HG03139 (cell line): ENCODE measurements around the gene COG3.

ENCODE experiments used
- ATAC-seq: cut with Tn5 transposase; IDR thresholded peaks from one replicate; pipeline ENCODE4 v1.9.1; 2021; ENCODE audit not compliant: unreplicated experiment

The COG3 gene

GRCh38 chr13:45500492-45501174, 35.9 kb downstream of the COG3 start:
- no peak for ATAC-seq

- no peak for ATAC-seq
These were observed 36.4 kb downstream of the COG3 start for GRCh38 chr13:45501175-45501526.

DNA sequence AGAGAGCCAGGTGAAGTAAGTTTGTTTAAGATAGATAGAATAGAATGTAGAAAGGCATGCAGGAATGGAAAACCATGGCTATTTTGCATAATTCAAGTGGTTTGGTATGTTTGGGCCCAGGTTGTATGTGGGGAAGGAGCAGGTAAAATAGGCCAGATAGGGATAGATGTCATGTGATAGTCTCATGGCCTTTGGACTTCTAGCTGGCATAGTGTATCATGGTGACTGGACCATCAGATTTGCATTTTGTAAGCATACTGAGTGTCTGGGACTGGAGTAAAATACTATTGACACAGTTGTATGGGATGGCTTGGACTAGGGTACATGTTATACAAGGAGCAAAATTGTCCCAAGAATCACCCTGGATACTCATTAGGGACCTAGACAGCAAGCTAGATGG, 38.9 kb downstream of the COG3 start:
- no peak for ATAC-seq

DNA sequence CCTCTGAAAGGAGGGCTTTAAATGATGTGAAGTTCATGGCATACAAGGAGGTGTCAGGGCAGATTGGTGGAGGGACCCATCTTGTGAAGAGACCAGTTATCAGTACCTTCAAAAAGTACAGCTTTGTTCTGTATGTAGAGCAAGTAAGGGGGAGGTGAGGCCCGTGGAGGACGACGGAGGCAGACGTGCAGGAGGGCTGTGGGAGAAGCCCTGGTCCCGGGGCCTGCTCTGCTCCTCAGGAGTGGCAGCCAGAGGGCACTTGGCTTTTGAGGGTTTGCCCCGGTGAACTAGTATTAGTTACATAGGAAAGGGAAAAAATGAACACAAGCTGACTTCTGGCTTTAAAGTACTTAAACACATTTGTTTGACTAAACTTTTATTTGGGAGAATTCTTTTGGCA, 42.1 kb downstream of the COG3 start:
- ATAC-seq: no peak

DNA sequence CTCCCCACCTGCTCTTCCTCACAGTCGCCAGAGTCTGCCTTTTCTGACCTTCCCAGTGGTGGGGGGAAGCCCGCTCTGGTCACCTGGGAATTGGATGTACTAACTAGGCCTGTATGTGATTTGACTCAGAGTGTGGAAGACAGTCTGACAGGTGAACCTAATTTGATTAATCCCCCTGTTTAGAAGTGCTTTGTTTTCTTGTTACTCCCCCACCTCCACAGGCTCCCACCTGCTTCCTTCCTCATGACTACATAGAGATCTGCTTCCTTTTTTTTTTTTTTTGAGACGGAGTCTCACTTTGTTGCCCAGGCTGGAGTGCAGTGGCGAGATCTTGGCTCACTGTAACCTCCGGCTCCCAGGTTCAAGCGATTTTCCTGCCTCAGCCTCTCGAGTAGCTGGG, 44.0 kb downstream of the COG3 start:
- no peak for ATAC-seq

- no peak for ATAC-seq
These were observed 45.9 kb downstream of the COG3 start for GRCh38 chr13:45510672-45511071.

DNA sequence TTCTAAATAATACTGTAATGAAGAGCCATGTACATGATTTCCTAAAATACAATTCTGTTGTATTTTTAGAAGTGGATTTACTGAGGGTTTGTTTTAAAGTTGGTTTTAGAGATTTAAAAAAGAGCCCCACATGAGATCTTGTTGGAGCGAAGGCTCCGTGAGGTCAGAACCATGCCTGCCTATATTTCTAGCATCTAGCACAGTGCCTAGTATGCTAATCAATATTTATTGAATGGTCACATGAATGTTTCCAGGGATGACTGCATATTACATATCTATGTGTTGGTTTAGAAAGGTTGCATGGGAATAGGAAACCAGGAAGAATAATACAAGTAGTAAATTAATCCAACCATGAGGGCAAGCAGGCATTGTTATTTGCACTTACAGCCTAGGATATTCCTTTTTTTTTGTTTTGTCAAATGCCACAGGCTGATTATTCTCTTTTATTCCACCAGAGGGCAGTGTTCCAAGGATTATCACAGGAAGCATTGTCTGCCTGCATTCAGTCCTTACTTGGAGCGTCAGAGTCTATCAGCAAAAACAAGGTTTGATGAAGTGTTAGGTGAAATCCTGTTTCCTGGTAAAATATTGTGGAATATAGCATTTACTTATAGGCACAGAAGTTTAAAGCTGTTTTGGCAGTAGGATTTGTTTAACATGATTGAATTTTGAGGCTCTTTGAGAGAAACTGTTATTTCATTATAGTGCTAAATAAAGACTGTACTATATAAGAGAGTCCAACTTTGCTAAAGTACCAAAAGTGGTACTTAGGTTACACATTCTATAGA, 46.8 kb downstream of the COG3 start:
- ATAC-seq: no peak

GRCh38 chr13:45512098-45512496, 47.4 kb downstream of the COG3 start:
- no peak for ATAC-seq

GRCh38 chr13:45516757-45517156, 52.0 kb downstream of the COG3 start:
- no peak for ATAC-seq

DNA sequence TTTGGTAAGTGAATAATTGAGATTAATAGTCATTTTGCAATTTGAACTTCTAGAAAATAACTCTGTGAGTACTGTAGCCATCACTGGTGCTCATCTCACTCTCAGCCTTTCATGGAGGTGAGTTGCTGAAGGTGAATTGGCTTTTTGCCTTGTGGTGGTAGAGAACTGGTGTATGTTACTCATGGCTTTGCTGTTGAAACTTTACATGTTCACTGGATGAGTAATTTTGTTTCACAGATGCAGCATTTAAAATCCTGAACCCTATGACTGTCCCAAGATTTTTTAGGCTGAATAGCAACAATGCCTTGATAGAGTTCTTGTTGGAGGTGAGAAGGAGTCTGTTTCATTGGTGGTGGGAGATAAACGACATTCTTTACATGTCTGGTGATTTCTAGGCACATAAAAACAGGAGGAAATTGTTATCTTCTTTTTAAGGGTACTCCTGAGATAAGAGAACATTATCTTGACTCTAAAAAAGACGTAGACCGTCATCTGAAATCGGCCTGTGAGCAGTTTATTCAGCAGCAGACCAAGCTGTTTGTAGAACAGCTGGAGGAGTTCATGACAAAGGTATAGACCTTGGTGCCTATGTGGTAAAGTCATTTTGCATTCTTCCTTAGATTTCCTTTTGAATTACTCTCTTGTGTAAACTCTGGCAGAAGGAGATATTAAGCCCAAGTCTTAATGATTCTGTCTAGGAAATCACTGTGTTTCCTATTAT, 53.9 kb downstream of the COG3 start:
- ATAC-seq: no peak

- no peak for ATAC-seq
These were observed 54.8 kb downstream of the COG3 start for GRCh38 chr13:45519493-45519892.

DNA sequence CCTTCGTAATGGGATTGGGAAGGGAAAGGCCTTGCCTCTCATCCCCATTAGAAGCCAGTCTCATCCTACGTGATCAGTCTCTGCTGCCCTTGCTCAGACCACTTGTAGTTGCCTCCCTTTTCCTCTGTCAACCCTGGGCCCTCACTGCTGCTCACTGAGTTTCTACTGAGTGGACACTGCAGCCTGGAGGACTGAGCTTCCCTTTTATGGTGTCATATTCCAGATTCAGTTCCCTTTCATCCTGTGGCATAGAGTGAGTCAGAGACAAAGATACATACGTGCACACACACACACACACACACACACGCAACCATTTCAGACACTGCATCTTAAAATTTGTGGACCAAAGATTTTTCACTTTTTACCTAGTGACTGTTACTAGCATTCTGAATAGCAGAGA, 56.6 kb downstream of the COG3 start:
- no peak for ATAC-seq

- no peak for ATAC-seq
These were observed 57.8 kb downstream of the COG3 start for GRCh38 chr13:45522571-45522970.

- no peak for ATAC-seq
These were observed 63.1 kb downstream of the COG3 start for GRCh38 chr13:45527699-45528462.

GRCh38 chr13:45529758-45530157, 65.0 kb downstream of the COG3 start:
- no peak for ATAC-seq

DNA sequence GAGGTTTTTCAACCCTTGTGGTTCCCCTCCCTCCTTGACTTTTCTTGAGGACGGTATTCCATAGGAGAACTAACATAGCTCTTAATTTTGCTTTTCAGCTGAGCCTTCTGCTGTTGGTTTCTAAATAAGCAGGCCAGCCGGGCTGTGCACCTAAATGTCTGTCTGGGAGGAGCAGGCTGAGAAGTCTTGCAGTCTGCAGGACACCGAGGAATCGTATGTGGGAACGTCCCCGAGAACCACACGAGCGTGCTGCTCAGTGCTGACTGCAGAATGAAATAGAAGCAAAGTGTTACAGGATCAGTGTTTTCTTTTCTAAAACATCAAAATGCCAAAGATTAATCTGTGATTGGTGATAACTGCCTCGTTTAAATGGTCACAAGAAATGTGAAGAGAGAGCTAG, 69.9 kb downstream of the COG3 start:
- ATAC-seq: no peak

DNA sequence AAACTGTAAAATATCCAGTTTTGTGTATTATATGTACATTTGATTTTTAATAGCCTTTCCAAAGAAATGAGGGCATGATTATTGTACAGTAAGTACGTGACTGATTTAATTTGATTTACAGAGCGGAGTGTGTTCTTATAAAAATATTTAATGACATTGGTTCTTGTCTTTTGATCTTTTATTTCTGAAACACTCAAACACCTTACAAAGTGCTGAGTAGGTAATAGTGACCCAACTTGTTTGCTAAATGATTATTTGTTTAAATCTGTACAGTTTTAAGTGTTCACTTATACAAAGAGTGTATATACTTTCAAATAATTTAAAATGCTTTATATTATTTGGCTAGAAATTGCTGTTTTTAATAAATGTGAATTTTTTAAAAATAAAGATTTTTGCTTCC, 71.5 kb downstream of the COG3 start:
- no peak for ATAC-seq

DNA sequence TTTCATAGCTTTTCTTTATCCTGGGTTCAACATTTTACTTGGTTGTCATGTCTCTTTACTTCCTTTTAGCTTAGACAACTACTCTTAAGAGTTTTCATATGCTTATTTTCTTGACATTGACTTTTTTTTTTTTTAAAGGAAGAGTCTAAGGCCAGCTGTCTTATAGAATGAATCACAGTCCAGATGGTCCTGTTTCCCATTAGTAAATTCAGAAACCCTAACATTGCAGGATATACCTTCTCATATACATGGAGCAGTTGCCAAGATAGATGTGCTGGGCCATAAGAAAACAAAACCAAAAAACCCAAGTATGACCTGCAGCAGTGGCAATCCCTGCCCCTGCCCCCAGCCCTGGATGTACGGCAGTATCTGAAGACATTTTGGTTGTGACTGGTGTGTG, 72.8 kb downstream of the COG3 start:
- ATAC-seq: no peak

DNA sequence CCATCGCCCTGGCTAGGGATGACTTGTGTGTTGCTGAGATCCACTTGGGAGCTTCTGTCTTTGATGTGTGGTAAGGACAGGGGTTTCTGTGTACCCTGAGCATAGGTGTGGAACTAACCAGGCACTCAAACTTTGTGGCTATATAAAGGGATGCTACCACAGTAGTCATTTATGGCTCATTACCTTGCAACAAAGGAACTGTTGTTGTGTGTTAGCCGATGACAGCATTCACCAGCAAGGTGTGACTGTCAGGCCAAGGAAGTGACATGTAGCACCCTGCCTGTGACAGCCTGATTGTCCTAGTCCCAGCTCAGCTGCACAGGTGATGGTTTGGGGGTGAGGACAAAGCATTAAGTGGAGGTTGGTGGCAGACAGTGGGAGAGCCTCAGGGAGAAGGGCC, 73.6 kb downstream of the COG3 start:
- no peak for ATAC-seq

- no peak for ATAC-seq
These were observed 75.5 kb downstream of the COG3 start for GRCh38 chr13:45540195-45540594.

DNA sequence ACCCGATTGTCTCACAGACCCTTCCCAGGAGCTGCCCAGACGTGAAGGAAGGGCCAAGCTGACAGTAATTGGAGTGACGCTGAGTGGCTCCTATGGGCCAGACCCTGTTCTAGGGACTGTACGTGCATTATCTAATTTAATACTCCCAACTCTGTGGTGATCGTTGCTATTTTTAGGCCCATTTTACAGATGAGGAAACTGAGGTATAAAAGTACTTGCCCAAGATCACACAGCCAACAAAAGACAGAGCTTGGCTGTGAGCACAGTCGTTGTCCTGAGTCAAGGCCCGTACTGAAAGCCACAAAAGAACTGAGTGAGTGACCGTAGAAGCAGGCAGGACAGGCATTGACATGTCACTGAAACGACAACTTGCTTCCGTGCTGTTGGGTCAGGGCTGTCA, 76.1 kb downstream of the COG3 start:
- ATAC-seq: no peak
